ENCODE results near the gene SLC34A3. TPM values are rescaled to one million over a fixed set of nuclear protein-coding genes. Genes with fewer than 3 reads are reported as not detected.

SLC34A3 gene
- total RNA-seq, result under 0.01 TPM in 1 of 2 replicates, not detected in the other

DNA sequence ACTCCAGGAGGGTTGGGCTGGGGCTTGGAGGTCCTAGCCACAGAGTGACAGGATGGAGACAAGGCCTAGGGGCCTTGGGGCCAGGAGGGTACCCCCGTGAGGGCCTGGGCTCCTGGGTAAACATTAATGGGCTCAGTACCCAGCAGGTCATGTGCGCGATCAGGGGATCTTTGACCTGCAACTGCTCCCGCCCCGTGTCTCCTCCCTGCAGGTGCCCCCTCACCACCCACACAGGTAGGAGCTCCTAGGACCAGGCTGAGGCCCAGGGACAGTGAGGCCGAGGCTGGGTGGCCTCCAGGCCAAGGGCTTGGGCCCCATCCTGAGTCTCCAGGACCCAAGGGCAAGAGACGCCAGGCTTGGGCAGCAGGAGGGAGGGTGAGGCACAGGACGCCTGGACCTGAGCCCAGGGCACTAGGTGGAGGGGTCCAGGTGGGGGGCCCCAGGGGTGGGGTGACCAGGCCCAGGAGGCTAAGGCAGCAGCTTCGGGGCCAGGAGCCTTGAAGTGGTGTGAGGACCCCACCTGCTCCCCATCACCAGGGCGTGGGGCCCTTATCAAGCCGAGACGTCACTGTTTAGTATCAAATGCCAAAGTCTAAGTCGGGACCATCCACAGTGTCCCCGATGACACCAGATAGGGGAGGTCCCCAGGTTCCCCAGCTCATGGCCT, at the start of gene SLC34A3:
Gene SLC34A3, plus strand, starts transcription at position 197 of the 667 bp plus-strand sequence. CDS start 802 bp downstream, outside the sequence.

DNA sequence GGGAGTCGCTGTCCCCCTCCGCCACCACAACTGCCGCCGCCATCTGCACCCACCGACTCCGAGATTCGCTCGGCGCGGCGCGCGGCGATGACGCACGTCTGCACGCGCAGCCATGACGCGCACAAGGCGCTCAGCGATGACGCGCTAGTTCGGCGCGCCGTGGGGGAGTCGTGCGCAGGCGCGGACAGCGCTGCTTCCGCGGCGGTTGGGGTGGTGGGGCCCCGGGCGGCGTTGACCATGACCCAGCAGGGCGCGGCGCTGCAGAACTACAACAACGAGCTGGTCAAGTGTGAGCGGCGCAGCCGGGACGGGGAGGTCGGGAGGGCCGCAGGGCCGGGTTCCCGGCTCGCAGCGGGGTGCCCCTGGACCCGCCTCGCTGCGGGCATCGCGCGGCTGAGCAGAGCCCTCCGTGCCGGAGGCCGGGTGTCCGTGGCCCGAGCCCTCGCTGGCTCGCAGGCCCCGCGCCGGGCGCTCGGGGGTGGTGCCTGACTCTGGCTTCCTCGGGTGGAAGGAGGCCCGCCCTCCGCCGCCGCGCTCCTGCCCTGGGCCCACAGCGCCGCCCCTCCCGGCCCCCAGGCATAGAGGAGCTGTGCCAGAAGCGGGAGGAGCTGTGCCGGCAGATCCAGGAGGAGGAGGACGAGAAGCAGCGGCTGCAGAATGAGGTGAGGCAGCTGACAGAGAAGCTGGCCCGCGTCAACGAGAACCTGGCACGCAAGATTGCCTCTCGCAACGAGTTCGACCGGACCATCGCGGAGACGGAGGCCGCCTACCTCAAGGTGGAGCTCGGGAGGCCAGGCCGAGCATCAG, 42.0 kb upstream of the SLC34A3 start, which contains the start of the genes ANAPC2 and SSNA1:
Gene ANAPC2, minus strand, starts transcription at position 71 of the 807 bp plus-strand sequence. Its CDS starts 28 bp downstream, at position 43.
Gene SSNA1, plus strand, starts transcription at position 187 of the 807 bp plus-strand sequence. Its CDS starts 51 bp downstream, at position 238.

DNA sequence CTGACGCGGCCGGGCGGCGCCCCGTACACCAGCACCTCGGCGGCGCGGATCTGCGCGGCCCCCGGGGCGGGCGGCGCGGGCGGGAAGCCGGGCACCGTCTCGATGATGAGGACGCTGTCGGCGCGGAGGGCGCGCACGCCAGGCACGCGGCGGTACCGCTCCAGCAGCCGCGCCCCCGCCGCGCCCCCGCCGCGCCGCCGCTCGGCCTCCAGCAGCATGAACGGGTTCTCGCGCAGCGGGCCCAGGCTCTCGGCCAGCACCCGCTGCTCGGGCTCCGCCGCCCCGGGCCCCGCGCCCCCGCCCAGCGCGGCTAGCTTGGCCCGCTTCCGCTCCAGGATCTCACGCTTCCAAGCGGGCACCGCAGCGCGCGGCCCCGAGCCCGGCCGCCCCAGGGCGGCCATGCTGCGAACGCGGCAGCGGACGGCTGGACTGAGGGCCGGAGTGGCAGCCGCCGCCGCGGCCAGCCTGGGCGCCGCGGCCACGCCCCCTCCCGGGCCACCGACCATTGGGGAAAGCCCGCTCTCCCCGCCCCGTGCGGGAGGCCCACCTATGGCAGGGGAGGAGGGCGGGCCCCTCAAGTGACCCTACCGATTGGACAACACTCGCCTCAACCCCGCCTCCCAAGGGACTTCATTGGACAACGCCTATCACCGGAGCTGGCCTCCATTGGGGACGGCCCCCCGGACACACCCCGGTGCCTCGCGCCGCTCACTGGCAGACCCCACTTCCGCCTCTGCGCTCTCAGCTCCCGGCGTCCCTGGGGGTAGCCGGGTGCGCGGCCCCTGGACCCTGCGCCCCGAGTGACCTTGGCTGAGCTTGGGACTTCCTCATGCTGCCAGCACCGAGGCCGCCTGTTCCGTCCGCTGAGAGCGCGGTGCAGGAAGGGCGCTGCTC, 30.1 kb upstream of the SLC34A3 start, which contains the start of gene TPRN:
Gene TPRN, minus strand, starts transcription at position 431 of the 894 bp plus-strand sequence. Its CDS starts 30 bp downstream, at position 401.

DNA sequence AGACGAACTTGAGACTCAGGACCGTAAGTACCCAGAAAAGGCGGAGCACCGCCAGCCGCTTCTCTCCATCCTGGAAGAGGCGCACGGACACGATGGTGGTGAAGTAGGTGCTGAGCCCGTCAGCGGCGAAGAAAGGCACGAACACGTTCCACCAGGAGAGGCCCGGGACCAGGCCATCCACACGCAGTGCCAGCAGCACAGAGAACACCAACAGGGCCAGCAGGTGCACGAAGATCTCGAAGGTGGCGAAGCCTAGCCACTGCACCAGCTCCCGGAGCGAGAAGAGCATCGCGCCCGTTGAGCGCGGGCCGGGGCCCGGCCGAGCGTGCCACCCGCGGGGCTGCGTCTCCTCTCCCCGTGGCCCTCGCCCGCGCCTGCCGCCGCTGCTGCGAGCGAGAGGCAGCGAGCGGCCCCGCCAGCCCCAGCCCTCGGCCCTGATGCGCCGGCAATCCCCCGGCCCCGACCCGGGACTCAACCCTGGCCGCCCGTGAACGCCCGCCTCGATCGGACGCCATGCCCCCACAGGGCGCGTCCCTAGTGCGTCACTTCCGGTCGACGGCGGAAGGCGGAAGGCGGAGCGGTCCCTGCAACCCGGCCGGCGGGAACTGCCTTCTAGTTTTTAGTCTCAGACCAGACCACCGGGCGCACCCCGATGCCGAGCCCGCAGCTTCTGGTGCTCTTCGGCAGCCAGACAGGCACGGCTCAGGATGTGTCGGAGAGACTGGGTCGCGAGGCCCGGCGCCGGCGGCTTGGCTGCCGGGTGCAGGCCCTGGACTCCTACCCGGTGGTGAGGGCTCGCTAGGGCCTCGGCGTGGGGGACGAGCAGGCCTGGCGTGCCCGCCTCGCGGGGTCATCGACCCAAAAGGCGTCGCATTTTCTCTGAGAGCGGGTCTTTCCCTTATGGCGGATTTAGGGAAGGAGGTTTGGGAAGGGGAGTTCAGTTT, 25.3 kb upstream of the SLC34A3 start, which contains the start of the genes NDOR1 and TMEM203:
Gene NDOR1, plus strand, starts transcription at position 575 of the 944 bp plus-strand sequence. Its CDS starts 78 bp downstream, at position 653.
Gene TMEM203, minus strand, starts transcription at position 523 of the 944 bp plus-strand sequence. Its CDS starts 234 bp downstream, at position 289.

DNA sequence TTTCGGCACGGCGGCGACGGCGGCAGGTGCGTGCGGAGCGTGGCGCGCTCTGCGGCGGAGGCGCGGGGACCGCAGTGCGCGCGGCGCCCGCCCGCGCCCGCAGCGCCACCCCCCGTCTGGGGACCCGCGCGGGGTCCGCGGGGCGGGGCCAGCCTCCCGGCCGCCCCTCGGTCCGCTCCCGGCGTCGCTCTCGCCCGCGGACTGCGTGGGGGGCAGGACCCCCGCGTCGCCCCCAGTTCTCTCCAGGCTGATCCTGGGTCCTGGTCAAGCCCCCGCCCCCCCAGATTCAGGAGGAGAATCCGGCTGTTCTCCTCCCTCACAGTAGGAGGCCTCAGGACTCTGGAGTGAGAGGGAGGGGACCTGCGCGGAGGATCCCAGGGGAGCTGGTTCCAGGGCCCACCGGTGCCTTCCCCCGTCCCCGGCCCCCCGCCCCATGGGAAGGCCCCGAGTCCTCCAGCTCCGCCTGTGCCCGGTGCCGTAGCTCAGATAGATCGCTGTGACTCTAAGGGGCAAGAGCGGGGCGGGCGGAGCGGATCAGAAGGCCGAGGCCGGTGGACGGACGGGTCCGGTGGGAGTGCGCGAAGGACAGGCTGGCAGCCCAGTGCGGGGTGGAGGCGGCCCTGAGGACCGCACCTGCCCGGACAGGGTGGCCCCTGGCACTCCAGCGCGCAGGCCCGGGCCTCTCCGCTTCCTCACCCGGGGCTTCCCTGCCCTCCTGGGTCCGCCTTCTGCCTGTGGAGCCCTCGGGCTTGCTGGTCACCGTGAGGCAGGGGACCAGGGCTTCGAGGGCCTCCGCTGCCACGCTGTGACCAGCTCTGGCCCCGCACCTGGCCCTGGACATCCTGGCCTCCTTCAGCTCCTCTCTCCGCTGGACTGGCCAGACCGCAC, 8.3 kb upstream of the SLC34A3 start, which contains the start of gene RNF208:
Gene RNF208, minus strand, starts transcription at position 51 of the 888 bp plus-strand sequence. CDS start 1,028 bp downstream, outside the sequence.

DNA sequence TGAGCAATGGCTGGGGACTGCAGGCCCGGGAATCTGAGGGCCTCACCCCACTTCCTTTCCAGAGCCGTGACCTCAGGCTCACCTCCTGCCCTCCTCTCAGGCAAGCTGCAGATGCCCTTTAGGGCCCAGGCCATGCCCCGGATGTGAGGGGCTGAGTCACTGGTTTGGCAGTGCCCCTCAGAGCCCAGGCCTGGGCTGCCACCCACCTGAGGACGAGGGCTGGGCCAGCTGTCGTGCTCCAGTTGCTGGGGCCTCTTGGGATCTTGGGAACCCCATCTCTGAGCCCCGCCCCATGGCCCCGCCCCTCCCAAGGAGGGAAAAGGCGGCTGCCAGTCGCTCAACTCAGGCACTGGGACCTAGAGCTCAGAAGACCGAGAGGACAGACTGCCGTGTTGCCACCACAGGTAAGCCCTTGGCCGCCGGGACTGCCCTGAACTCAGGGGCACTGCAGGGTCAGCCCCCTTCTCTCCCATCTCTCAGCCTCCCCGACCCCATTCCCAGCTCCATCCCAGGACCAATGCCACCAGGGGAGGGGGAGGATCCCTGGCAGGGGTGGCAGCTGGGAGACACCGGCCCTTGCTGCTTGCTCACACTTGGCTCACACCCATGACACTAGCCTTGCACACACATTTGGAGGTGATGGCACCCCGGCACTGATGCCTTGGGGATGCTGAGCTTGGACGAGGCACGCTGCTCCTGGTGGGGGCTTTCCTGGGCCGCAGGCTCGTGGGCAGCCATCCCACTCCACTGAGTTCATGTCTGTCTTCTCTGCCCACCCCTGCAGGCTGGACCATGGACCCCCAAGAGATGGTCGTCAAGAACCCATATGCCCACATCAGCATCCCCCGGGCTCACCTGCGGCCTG, 5.6 kb upstream of the SLC34A3 start, which contains the start of gene CYSRT1:
Gene CYSRT1, plus strand, starts transcription at position 345 of the 865 bp plus-strand sequence. Its CDS starts 448 bp downstream, at position 793.

DNA sequence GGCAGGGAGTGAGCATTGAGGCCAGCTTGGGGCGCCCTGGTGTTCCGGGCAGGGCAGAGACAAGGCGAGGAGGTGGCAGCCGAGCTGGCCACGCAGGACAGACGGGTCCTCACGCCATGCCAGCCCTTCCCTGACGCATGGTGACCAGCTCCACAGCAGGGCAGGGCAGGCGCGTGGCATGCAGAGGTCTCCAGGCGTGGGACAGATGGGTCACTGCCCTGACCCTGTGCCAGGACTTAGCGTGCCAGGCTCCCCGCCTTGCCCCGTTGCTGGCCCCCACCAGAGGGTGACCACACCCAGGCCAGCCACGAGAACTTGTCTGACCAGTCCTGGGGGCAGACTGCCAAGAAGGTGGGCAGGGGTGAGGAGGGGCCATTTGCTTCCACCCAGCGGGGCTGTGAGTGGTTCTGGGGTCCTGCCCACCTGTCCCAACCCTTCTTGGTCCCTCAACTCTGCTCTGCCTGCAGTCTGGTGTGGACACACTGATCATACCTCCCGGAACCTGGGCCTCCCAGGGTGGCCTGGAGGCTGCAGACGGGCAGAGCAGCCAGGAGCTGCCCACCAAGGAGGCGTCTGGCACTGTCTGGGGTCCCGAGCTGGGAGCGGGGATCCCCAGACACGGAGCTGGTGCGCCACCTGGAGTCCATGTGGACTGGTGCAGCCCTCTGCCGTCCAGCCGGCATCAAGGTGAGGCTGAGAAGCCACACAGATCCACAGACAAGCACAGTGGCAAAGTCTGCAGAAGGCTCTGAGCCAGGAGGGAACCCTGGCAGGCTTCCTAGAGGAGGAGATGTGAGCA, 3.4 kb upstream of the SLC34A3 start, which contains the start of gene RNF224:
Gene RNF224, plus strand, starts transcription at position 449 of the 799 bp plus-strand sequence. CDS start 834 bp downstream, outside the sequence.

DNA sequence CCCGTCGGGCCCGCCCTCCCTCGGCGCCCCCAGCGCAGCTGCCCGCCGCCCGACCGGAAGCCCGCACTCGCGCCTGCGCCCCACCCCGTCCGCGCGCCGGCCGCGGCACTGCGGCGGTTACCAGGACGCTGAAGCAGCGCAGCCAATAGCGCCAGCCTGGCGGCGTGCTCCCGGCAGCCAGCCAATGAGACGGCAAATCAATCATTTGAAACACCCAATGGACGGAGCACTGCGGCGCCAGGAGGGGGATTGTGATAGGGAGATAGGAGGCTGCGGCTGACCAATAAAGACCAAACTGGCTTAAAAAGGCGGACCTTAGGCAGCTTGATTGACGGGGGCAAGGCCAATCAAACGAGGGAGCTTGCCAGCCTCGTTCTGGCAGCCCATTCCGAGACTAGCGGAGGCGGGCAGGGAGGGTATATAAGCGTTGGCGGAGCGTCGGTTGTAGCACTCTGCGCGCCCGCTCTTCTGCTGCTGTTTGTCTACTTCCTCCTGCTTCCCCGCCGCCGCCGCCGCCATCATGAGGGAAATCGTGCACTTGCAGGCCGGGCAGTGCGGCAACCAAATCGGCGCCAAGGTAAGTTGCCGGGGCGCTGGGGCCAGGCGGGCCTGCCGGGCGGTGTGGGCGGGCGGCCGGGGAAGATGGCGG, 10.3 kb downstream of the SLC34A3 start, which contains the start of gene TUBB4B:
Gene TUBB4B, plus strand, starts transcription at position 447 of the 649 bp plus-strand sequence. Its CDS starts 74 bp downstream, at position 521.

DNA sequence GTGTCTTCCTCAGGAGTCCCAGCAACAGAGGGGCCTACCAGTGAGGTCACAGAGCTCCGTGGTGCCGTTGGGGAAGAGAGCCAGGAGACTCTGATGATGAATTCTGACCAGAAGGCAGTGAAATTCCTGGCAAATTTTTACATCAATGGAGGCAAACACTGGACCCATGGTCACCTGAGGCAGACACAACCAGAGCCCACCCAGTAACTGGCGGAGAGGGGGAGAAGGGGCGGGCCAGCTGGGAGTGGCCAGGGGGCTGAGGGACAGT, 20.4 kb downstream of the SLC34A3 start, which contains the start of gene STPG3:
Gene STPG3, plus strand, starts transcription at position 93 of the 268 bp plus-strand sequence. Its CDS starts 1 bp downstream, at position 94.

DNA sequence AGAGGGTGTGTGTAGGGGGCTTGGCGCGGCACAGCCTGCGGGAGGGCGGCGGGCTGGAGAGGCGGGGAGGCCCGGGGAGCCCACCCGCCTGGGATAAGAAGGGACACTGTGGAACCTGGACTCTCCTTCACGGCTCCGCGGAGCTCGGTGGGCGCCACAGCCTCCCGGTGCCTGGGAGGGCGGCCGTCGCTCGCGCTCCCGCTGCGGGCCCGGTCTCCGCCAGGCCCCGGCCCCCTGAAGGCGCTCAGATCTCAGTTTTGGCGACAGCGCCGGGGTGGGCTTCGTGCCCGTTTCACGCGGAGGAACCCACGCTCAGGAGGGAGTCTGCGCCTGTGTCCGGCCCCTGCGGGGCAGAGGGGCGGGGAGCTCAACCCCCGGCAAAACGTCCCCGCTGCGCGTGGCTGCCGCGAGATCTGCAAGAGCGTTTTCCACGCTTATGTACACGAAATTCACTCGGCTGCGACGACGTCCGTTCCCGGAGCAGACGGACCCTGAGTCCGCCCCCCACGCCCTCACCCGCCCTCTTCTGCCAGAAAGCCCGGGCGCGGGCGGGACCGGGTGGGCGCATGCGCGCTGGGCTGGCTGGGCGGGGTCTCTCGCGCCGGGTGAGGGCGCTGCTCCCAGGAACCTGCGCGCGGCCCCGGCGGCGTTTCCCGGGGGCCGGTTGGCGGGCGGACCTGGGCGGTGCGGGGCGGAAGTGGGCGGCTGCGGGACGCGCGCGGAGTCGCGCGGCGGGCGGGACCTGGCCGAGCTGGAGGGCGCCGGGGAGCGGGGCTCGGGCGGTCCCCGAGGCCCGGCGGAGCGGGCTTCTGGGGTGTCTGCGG, 24.1 kb downstream of the SLC34A3 start, which contains the start of gene NELFB:
Gene NELFB, plus strand, starts transcription at position 704 of the 824 bp plus-strand sequence.

DNA sequence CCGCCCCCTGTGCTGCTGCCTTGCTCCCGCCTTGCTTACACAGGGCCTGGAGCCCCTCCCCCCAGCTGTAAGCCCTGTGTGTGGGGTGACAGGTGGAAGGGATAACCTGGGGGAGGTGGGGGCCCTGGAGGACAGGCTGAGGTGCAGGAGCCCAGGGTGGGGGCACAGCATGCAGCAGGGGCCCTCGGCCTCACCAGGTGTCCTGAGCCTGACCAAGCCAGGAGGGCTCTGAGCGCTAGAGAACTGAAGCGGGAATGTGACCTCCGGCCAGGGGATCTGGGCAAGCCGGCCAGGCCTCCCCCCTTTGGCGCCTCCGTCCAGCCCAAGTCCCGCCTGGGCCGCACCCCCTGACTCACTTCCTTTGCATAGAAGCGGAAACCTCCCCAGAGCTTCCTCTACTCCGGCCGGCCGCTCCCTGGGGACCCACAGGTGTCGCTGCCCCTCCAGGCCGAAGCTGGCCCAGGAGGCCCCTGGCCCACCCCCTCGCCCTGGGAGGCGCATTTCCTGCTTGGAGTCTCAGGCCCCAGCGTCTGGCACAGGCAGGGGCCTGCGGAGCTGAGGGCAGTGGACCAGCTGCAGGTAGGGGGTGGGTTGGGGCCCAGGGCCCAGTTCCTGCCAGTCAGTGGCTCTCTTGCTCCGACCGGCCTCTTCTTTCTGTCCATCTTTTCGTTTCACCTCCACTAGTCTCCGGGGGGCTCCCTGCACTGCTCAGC, 46.8 kb downstream of the SLC34A3 start, which contains the start of gene TOR4A:
Gene TOR4A, plus strand, starts transcription at position 398 of the 713 bp plus-strand sequence. CDS start 964 bp downstream, outside the sequence.

All from smooth muscle cell of trachea (primary cell).